Measurements from ENCODE around the gene RGS3. TPM values are rescaled to one million over a fixed set of nuclear protein-coding genes. Genes with fewer than 3 reads are reported as not detected.
A peak's percentile ranks its signal among the peaks of the same experiment; 100 is the strongest.
"Not testable (repeated sequence)": the region's sequence is repeated elsewhere in the genome, so short reads cannot be mapped to it uniquely, and the experiment has no call there.

The RGS3 gene
- 25.6 TPM for polyA plus RNA-seq (2012; ENCODE audit: missing spikeins)

GRCh38 chr9:113463418-113464285 lies at the start of gene RGS3:
RGS3 (plus strand) TSS chr9:113463727; CDS start chr9:113463803, 76 bp downstream.
- DNase-seq (ENCODE audit: insufficient read length) (no peak), FAIRE-seq (no peak)
- TF ChIP-seq TAF1 (IDR thresholded peaks at IDR 0.05; ENCODE audit: borderline replicate concordance, low read depth, low read length) (no peak), POLR2A (IDR thresholded peaks at IDR 0.05; ENCODE audit: low read depth, low read length) (no peak), POLR2AphosphoS5 (IDR thresholded peaks at IDR 0.05; ENCODE audit: low read depth, low read length) (no peak)

- FAIRE-seq, result peak; percentile 83
- peak; percentile 52 for DNase-seq (ENCODE audit: insufficient read length)
- peak; percentile 52 for TF ChIP-seq POLR2A (IDR thresholded peaks at IDR 0.05; ENCODE audit: low read depth, low read length)
- no peak for TF ChIP-seq POLR2AphosphoS5 (IDR thresholded peaks at IDR 0.05; ENCODE audit: low read depth, low read length)
Measured at GRCh38 chr9:113416149-113416721, 47.3 kb upstream of the RGS3 start.

- TF ChIP-seq POLR2A (IDR thresholded peaks at IDR 0.05; ENCODE audit: low read depth, low read length), result no peak
- TF ChIP-seq TAF1 (IDR thresholded peaks at IDR 0.05; ENCODE audit: borderline replicate concordance, low read depth, low read length), result no peak
- TF ChIP-seq POLR2AphosphoS5 (IDR thresholded peaks at IDR 0.05; ENCODE audit: low read depth, low read length), result no peak
- DNase-seq (ENCODE audit: insufficient read length), result no peak
- peak; percentile 73 for FAIRE-seq
Measured at GRCh38 chr9:113417370-113417769, 46.2 kb upstream of the RGS3 start.

- FAIRE-seq (no peak), DNase-seq (ENCODE audit: insufficient read length) (no peak)
- TF ChIP-seq POLR2A (IDR thresholded peaks at IDR 0.05; ENCODE audit: low read depth, low read length), result no peak
- no peak for TF ChIP-seq POLR2AphosphoS5 (IDR thresholded peaks at IDR 0.05; ENCODE audit: low read depth, low read length)
- no peak for TF ChIP-seq TAF1 (IDR thresholded peaks at IDR 0.05; ENCODE audit: borderline replicate concordance, low read depth, low read length)
Measured at GRCh38 chr9:113421726-113422125, 41.8 kb upstream of the RGS3 start.

GRCh38 chr9:113425072-113425471 lies 38.5 kb upstream of the RGS3 start:
- TF ChIP-seq POLR2A (IDR thresholded peaks at IDR 0.05; ENCODE audit: low read depth, low read length), result no peak
- DNase-seq (ENCODE audit: insufficient read length), result no peak
- no peak for FAIRE-seq

GRCh38 chr9:113426701-113427100 lies 36.8 kb upstream of the RGS3 start:
- TF ChIP-seq POLR2A (IDR thresholded peaks at IDR 0.05; ENCODE audit: low read depth, low read length), result no peak
- no peak for TF ChIP-seq TAF1 (IDR thresholded peaks at IDR 0.05; ENCODE audit: borderline replicate concordance, low read depth, low read length)
- no peak for TF ChIP-seq POLR2AphosphoS5 (IDR thresholded peaks at IDR 0.05; ENCODE audit: low read depth, low read length)
- FAIRE-seq, result no peak
- no peak for DNase-seq (ENCODE audit: insufficient read length)

GRCh38 chr9:113427629-113428028 lies 35.9 kb upstream of the RGS3 start:
- TF ChIP-seq POLR2AphosphoS5 (IDR thresholded peaks at IDR 0.05; ENCODE audit: low read depth, low read length) (no peak), TAF1 (IDR thresholded peaks at IDR 0.05; ENCODE audit: borderline replicate concordance, low read depth, low read length) (no peak), POLR2A (IDR thresholded peaks at IDR 0.05; ENCODE audit: low read depth, low read length) (no peak)
- DNase-seq (ENCODE audit: insufficient read length), result no peak
- no peak for FAIRE-seq

GRCh38 chr9:113428062-113428615 lies 35.4 kb upstream of the RGS3 start:
- TF ChIP-seq POLR2AphosphoS5 (IDR thresholded peaks at IDR 0.05; ENCODE audit: low read depth, low read length) (no peak), POLR2A (IDR thresholded peaks at IDR 0.05; ENCODE audit: low read depth, low read length) (no peak), TAF1 (IDR thresholded peaks at IDR 0.05; ENCODE audit: borderline replicate concordance, low read depth, low read length) (no peak)
- FAIRE-seq (no peak), DNase-seq (ENCODE audit: insufficient read length) (no peak)

- DNase-seq (ENCODE audit: insufficient read length) (no peak), FAIRE-seq (no peak)
- TF ChIP-seq TAF1 (IDR thresholded peaks at IDR 0.05; ENCODE audit: borderline replicate concordance, low read depth, low read length) (no peak), POLR2A (IDR thresholded peaks at IDR 0.05; ENCODE audit: low read depth, low read length) (no peak), POLR2AphosphoS5 (IDR thresholded peaks at IDR 0.05; ENCODE audit: low read depth, low read length) (no peak)
Measured at GRCh38 chr9:113431191-113431590, 32.3 kb upstream of the RGS3 start.

- no peak for FAIRE-seq
- no peak for DNase-seq (ENCODE audit: insufficient read length)
- TF ChIP-seq TAF1 (IDR thresholded peaks at IDR 0.05; ENCODE audit: borderline replicate concordance, low read depth, low read length) (no peak), POLR2A (IDR thresholded peaks at IDR 0.05; ENCODE audit: low read depth, low read length) (no peak), POLR2AphosphoS5 (IDR thresholded peaks at IDR 0.05; ENCODE audit: low read depth, low read length) (no peak)
Measured at GRCh38 chr9:113436728-113437515, 26.6 kb upstream of the RGS3 start.

- FAIRE-seq; DNase-seq (ENCODE audit: insufficient read length): not testable (repeated sequence)
Measured at GRCh38 chr9:113437716-113438115, 25.8 kb upstream of the RGS3 start.
